HG03139 (cell line): ENCODE data around the gene COA8.

Experiments used
- ATAC-seq: cut with Tn5 transposase; IDR thresholded peaks from one replicate; pipeline ENCODE4 v1.9.1; 2021; ENCODE audit not compliant: unreplicated experiment

Gene COA8, protein sequence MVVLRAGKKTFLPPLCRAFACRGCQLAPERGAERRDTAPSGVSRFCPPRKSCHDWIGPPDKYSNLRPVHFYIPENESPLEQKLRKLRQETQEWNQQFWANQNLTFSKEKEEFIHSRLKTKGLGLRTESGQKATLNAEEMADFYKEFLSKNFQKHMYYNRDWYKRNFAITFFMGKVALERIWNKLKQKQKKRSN

DNA sequence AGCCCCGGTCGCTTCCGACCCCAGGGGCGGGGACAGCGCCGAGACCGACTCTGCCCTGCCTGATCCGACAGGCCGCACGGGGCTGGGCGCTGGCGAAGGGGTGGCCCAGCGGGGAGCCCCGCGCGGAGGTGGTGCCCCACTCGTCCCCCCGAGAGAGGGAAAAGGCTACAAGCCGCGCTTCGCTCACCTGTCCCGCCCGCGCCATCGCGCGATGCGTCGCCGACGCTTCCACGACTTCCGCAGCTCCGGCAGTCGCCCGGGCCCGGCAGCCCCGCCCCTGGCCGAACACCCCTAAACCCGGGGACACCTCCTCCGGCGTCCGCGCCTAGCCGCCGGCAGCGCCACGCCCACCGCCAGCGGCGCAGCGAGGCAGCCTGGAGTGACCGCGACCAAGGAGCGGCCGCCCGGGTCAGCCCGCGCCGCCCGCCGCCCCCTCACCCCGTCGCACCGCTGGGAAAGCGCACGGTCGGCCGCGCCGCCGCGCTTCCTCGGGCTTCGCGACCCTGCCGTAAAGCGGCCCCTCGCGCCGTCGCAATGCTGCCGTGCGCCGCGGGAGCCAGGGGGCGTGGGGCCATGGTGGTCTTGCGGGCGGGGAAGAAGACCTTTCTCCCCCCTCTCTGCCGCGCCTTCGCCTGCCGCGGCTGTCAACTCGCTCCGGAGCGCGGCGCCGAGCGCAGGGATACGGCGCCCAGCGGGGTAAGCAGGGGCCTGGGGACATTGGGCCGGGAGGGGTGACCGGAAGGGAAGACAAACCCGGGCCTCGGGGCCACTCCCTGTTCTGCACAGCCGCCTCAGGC lies at the start of gene COA8, which contains the start of gene BAG5:
Gene COA8 (plus strand): TSS at position 532 of the 797 bp plus-strand sequence. CDS start 42 bp downstream, at position 574.
Gene BAG5 (minus strand): TSS at position 229 of the 797 bp plus-strand sequence. CDS start 1,493 bp downstream, outside the sequence.
- peak; percentile 66 for ATAC-seq

DNA sequence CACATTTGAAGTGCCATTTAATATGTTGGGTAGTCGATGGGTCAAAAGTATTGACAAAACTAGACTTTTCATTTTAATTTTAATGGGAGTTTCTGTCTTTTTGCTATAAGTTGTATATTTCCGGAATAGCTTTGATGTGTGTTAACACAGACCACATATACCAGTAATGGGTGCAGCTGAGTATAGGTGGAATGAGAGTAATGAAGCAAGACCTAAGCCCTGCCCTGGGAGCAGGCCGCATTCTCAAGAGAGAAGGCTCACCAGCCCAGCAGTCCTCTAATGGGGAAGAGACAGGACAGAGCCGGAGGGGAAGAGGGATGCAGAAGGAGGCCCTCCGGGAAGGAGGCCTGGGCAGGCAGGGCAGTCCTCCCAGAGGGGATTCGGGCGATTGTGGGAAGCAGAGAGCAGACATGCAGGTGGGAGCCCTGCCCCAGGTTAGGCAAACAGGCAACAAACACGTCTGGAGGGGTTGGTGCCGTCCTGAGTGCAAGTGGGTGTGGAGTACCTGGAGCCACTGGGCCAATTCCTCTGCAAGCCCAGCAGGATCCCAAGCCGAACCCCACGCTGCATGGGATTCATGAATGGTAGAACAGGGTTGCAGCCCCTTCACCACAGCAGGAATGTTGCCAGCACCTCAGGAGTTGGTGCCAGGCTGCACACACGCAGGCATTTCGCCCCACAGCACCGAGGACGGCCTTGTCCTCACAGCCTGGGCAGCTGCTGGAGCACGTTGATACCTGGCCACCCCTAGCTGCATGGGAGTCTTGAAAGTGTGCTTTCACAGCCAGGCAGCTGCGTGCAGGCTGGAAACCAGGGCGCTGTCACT lies 48.0 kb upstream of the COA8 start:
- no peak for ATAC-seq

DNA sequence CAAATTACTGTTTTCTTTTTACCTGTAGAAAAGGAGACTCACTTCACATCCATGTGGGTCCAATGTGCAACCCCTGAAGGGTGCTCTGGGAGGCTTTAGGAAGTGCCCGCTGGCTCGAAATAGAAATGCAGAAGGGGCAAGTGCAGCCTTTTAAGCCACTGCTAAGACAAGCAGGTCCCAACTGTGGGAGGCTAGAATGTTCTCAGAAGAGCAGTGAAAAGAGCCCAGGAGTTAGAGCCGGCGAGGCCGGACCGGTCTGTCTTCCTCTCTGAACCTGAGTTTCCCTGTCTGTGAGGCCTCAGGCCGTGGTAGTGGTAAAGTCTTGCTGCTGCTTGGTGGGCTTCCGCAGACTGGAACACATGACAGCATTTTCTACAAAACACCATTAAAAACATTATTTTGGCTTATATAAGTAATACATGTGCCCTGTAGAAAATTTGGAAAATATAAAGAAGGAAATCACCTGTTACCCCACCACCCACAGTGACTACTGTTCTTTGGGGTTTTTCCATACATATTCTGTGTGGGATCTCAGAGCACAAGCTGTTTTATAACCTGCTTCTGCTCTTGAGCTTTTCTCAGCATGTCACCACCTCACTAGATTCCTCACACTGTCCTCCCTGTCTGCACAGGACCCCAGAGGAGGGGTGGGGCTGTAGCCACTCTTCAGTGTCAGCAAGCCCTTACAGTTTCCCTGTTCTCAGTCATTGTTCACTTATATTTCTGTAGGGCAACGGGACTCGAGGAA lies 46.2 kb upstream of the COA8 start:
- no peak for ATAC-seq

DNA sequence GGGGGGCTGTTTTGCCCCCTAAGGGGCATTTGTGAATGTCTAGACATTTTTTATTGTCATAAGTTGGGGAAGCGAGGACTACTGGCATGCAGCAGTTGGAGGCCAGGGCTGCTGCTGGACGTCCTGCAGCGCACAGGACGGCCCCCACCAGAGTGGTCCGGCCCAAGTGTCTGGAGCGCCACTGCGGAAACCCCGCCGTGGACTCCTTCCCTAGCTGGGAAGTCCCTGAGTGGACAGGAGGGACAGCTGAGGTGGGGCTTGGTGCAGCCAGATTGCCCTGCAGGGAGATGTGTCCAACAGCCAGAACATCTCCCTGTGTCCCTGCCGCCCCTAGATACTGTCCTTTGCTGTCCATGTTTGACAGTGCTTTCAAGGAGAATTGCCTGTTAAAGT lies 45.6 kb upstream of the COA8 start:
- no peak for ATAC-seq

DNA sequence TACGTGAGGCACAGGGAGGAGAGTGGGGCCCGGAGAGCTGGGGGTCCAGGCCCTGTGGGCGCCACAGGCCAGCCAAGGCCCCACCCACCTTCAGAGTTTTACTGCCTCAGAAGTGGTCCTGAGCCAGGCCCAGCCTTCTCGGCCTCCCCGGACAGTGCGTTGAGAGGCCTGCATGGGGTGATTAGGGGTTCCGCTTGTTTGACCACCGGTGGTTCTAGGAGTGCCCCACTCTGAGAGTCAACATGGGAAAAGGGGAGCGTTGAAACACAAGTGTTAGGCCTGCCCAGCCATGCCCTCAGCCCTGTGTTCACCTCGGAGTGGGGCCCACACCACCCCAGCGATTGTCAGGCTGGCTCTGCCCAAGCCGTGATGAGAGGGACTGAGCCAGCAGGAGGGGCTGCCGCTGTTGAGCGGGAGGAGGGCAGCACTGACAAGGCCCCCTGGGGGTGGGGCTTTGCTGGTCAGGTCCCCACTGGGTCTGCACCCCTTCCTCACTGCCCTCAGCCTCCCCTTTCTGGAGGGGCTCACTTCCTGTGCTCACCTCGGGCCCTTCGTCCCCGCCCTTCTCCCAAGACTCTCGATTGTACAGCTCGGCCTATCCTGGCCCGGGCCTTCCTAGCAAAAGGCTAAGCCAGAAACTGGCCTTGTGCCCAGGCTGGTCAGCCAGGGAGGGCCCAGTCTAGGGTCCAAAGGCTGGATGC lies 44.9 kb upstream of the COA8 start:
- no peak for ATAC-seq

DNA sequence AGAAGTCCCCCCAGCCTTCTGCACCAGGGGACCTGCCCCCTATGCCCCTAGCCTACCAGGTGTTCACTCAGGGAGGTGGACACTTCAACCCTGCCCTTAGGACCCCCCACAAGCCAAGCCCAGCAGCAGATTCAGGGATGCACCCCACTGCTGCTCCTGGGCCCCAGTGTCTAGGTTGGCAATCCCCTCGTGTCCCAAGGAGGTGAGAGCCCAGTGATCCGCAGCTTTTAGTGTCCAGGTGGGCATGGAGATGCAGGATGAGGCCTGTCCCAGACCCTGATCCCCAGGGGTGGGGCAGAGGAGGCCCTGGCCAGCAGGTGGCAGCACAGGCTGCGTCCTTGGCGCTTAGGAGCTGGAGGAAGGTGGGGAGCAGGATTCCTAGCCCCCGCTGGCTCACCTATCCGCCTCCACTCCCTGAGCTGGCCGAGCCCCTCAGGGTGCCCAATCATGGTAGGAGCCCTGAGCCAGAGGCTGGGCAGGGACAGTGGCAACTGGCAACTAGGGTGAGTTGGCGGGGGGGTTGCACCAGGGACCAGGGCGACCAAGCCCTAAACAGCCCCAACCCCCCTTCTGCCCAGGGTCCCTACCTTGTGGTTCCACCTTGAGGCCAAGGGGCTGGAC lies 44.2 kb upstream of the COA8 start:
- no peak for ATAC-seq

DNA sequence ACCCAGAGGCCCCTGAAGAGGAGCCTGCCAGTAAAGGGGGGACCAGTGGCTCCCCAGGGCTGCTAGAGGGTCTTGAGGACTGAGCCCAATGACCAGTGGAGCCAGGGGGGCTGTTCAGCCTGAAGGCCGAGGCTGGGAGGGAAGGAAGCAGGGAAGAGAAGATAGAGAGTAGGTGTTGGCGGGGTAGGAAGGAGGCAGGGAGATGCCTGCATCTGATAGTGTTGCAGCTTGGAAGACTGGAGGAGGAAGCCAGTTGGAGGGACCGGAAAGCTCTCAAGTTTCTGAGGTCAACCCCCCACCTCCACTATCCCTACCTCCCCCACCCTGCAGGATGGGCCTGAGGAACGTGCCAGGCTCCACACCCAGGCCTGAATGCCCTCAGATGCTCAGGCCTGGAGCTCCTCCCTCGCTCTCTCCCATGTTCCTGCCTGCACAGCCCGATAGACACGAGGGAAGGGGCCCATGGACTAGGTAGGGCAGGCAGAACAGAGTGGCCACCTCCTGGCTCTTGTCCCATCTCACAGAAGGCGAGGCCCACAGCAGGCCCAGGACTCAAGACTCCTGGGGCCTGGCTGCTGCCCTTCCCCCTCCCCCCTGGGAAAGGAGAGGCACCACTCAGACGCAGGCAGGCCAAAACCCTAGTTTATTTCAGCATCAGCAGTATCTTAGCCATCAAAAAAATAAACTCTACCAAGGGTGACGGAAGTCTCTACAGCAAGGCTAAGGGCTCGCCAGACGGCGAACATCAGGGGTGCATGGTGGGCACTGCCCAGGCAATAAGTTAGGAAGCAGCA lies 43.5 kb upstream of the COA8 start:
- ATAC-seq, result no peak

DNA sequence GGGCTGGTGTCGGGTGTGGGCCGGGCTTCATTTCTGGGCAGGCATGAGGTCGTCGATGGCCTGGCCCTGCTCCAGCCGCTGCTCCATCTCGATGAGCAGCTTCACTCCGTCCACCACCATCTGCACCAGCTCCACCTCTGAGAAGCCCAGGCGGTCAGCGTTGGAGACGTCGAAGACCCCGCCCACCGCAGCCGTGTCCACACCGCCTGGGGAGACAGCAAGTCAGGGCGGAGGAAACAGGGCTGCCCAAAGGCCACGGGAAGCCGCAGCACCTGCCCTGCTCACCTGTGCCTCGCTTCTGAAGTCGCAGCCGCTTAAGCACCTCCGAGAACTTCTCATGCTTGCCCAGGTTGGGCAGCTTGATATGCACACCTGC lies 42.9 kb upstream of the COA8 start:
- no peak for ATAC-seq

DNA sequence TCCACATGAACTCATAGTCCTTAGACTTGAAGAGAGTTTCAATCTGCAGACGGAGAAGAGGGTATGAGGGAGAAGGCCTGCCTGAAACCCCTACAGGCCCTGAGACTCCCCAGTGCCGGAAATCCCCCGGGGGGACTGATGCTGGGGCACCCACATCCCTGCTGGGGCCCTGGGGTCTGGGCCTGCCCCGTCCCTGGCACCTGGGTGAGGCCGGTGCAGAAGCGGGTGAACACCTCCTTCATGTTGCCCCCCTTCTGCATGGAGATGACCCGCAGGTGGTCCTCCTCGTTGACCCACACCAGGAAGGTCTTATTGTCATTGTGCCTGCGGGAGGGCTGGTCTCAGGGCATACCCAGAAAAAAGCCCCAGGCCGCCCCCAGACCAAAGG lies 42.5 kb upstream of the COA8 start:
- ATAC-seq, result no peak

DNA sequence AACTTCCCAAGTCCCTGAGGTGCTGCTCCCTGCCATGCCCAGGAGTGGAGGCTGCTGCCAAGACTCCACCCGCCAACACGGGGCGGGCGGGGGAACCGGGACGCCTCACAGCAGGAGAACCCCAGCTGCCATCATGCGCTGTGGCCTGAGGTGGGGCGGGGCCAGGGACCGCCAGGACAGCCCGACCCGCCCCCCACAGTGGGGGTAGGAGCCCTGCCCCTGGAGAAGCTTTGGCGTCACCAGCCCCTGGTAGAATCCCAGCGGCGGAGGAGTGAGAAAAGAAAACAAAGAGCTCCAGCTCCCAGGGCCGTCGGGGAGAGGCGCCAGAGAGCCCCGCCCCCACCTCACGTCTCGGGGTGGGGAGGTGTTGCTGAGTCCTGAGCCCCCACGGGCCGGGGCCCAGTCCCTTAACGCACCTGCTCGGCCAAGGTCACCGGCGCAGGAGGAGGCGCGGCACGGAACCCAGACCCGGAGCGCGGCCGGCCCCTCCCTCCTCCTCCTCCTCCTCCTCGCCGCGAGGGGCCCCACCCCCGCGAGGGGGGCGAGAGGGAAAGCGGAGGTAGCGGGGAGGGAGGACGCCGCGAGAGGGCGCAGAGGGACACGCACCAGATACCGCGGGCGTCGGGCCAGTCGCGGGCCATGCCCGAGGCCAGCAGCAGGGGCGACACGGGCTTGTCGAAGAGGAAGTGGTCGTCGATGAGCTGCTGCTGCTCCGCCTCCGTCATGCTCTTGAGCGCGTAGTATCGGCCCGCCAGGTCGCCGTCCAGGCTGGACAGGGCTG lies 41.9 kb upstream of the COA8 start:
- no peak for ATAC-seq

DNA sequence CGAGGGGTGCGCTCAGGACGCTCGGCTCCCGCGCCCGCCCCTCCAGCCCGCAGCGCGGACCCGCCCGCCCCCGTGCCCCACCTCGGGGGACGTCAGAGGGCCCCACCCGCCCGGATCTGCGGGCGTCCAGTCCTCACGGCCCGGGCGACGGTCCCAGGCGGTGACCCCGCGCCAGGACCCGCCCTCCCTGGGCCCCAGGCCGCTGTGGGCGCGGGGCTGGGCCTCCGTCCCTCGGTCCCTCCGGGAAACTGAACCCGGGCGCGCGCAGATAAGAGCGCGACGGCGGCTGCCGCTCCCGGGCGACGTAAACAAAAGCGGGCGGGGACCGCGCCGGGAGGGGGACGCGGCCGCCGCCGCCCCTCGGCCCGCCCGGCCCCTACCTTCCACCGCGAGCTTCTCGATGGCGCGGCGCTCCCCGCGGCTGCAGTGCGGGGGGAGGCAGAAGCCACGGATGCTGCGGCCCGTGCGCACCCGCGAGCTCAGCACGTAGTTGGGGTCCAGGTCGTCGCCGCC lies 41.3 kb upstream of the COA8 start:
- ATAC-seq, result no peak

DNA sequence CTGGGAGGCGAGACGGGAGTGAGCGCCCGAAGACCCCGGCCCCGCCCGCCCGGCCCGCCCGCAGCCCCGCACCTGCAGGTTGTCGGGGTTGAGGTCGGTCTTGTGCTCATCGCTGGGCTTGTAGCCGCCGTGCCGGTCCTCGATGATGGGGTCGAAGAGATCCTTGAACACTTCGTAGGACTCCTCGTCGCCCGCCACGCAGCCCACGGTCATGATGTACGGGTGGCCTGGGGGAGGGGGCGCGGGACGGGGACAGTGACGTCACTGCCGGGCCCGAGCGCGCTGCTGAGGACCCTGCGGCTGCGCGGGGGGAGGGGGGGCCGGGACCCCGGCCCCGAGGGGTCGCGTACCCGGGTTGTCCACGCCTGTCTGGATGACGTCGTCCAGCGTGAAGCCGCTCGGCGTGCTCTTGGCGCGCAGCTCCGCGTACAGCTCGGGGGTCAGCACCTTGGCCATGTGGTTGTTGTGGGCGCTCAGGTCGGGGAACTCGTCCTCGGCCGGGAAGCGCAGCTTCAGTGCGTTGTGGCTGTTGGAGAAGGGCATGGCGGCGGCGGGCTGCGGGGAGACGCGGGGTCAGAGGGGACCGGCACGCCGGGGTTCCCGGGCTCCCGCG lies 40.7 kb upstream of the COA8 start:
- ATAC-seq, result no peak

DNA sequence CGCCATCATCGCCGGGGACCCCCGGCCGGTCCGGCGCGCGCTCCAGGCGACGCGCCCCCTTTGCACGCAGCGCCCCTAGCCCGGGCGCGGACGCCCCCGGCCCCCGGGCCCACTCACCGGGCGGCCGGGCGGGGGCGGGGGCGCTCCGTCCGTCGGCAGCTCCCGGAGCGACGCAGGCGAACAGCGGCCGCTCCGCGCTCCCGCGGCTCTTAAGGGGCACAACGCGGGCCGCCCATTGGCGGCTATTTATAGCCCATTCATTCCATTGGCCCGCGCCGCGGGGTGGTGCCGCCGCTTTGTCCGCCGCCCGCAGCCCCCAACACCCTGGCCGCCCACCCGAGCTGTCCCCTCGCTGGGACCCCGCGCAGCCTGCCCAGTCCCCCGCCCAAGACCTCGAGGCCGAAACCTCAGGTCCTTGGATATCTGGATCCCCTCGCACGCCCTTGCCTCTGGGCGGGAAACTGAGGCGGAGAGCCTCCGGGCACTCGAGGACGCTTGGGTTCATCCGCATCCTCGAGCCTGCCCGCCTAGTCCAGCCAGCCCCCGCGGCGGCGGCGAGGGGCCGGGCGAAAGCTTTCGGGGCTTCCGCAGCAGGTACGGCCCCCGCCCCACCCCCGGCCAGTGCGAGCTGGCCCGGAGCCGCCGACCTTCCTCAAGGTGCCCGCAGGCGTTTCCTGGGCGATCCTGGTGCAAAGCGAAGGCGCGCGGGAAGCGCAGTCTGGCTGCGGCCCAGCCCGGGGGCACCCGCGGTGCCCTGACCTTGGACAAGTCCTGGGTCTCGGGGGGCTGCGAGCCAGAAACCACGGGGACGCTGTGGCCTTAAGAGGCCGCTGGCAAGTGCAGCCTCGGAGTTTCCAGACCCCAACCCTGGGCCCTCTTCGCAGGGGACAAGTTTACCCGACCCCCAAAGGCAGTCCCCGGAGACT lies 39.8 kb upstream of the COA8 start, which contains the start of gene CKB:
Gene CKB (minus strand): TSS at position 182 of the 926 bp plus-strand sequence. CDS start 337 bp downstream, outside the sequence.
- no peak for ATAC-seq

DNA sequence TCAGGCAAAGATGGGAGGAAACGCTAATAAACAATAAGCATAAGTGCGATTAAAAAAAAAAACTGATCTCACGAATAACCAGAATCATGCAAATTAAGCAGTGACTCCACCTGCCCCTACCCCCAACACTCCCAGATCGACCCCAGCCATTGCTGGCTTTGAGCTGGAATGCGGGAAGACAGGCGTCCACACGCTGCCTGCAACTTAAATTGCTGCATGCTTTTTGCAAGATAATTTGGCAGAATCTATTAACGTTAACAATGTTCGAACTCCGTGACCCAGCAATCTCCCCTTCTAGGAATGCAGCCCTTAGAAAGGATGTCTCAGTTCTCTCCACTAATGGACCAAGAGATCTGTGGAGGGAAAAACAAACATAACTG lies 39.2 kb upstream of the COA8 start:
- no peak for ATAC-seq

DNA sequence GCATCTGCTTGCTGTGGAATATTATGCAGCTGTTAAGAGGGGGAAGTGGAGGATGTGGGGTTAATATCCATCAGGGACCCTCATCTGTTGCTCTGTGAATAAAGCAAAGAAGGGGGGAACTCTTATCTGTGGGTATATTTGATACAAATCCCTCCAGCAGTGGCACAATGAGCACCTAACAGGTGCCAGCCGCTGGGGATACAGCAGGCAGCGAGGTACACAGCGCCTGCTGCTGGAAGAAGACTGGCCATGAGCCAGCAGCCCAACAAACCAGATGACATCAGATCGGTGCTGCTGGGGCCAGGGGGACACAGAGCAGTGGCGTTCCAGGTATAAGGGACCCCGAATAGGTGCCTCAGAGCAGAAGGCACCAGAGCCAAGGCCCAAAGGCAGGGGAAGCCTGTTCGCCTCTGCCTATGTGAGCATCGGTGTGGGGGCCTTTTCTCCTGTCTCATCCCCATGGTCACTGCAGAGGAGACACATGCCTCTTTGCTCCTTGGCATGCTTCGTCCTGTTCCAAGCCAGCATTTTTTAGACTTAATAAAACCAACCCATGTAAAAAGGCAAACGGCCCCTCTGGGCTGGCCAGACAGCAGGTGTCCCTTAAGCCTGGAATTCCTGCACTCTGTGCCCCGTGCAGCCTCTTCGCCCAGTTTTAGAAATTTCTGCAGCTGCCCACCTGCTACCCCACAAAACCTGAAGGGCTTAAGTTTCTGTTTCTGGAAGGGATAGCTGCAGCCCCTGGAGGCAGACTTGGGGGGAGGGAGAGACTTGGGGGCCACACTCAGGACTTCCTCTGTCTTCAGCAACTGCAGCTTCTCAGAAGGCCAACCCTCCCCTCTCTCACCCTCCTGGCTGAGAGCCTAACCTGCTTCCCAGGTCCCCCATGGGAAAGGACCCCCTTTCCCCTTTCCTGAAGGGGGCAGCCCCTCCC lies 38.5 kb upstream of the COA8 start:
- no peak for ATAC-seq
